Measurements from ENCODE around the gene FBXO31. TPM values are rescaled to one million over a fixed set of nuclear protein-coding genes. Genes with fewer than 3 reads are reported as not detected.

FBXO31 gene
- total RNA-seq, 4 donors from 2014 or later, result 156 to 264 (median 201) TPM

DNA sequence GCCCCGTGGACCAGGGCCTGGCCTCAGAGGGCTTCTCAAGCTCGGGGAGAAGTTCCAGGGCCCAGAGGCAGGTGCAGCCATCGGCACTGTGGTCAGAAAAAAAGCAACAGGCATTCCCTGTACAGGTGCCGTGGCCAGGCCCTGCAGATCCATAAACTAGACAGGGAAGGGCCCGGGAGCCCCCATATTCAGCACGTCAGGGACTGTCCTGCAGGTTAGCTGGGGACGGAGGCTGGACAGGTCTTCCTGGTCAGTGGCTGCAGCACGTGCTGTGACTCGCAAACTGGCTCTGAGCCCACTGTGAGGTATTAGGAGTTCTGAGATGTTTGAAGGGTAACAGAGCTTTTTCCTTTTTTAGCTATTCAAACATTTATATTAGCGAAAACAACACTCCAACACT, 51.4 kb downstream of the FBXO31 start:
- H3K9me3 ChIP-seq, result no peaks in the 10 kb centered on the region
- no peaks in the 10 kb centered on the region for H3K27me3 ChIP-seq
- H3K36me3 ChIP-seq, result peaks cover 0 to 65% of the 10 kb centered on the region in 2 donors
- DNase-seq, result no peak
- peak in 1 of 2 donors; percentile 55 for ATAC-seq
- peak overlapping the region; percentile 52 to 78 (median 62) for H3K27ac ChIP-seq
- TF ChIP-seq, protein P1, sequence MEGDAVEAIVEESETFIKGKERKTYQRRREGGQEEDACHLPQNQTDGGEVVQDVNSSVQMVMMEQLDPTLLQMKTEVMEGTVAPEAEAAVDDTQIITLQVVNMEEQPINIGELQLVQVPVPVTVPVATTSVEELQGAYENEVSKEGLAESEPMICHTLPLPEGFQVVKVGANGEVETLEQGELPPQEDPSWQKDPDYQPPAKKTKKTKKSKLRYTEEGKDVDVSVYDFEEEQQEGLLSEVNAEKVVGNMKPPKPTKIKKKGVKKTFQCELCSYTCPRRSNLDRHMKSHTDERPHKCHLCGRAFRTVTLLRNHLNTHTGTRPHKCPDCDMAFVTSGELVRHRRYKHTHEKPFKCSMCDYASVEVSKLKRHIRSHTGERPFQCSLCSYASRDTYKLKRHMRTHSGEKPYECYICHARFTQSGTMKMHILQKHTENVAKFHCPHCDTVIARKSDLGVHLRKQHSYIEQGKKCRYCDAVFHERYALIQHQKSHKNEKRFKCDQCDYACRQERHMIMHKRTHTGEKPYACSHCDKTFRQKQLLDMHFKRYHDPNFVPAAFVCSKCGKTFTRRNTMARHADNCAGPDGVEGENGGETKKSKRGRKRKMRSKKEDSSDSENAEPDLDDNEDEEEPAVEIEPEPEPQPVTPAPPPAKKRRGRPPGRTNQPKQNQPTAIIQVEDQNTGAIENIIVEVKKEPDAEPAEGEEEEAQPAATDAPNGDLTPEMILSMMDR (IDR thresholded peaks at IDR 0.05 in 4 of 5, conservative IDR thresholded peaks at IDR 0.05 in 1 of 5), result no peak
- no peak for TF ChIP-seq POLR2A (IDR thresholded peaks at IDR 0.05)
- in situ Hi-C loops (cut with MboI; ENCODE audit: low sequenced_read_pairs in 4 of 4) (no loop called here), intact Hi-C loops (cut with DNase I; ENCODE audit: low total_unique reads) (no loop called here)
- peaks cover 16 to 37% of the 10 kb centered on the region in 2 donors for H3K4me1 ChIP-seq
- no peak overlapping the region for H3K4me3 ChIP-seq

DNA sequence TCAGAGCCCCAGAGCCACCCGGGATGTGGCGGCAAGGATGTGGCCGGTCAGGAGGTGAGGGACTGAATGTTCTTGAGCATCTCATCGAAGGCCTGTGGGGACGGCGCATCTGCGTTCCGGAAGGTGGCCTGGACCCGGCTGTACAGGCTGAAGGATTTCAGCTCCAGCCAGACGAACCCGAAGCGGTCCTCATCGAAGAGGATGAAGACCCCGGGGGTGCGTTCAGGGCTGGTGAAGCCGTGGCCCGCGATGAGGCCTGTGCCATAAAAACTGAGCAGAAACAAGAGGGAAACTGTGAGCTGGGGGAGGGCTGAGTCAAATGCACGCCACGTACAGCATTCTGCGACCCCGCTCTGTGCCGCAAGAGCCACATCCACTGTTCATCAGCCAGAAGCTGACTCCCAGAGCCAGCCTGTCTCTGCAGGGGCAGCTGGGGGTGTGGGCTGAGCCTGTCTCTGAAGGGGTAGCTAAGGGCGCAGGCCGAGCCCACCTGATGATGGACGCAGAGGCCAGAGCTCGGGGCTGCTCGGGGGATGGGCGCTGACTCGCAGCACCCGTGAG, 52.3 kb downstream of the FBXO31 start:
- Histone ChIP-seq H3K4me3 (no peak overlapping the region), H3K27me3 (no peaks in the 10 kb centered on the region), H3K27ac (peak overlapping the region; percentile 52 to 78 (median 66)), H3K4me1 (peaks cover 23 to 45% of the 10 kb centered on the region in 2 donors), H3K36me3 (peaks cover 0 to 65% of the 10 kb centered on the region in 2 donors), H3K9me3 (no peaks in the 10 kb centered on the region)
- intact Hi-C loops (cut with DNase I; ENCODE audit: low total_unique reads) (no loop called here), in situ Hi-C loops (cut with MboI; ENCODE audit: low sequenced_read_pairs in 4 of 4) (no loop called here)
- TF ChIP-seq, protein P1 (IDR thresholded peaks at IDR 0.05 in 4 of 5, conservative IDR thresholded peaks at IDR 0.05 in 1 of 5), result no peak
- no peak for TF ChIP-seq POLR2A (IDR thresholded peaks at IDR 0.05)
- ATAC-seq, result no peak
- DNase-seq, result no peak

DNA sequence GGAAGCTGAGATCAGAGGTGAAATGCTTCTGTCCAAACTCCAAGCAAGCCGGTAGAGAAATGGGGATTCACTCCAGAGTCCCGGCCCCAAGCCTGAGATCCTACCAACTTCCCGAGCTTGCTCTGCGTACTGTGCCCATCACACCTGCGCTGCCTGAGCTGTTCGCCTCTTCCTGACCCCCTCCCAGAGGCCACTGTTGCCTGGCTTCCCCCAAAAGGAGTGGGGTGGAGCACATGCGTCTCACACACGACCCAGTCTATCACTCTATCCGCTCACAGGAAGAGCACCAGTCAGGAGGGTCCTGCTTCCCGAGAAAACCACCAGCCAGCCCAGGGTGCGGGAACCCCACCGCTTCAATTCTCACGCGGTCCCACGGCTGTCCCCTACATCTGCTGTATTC, 52.9 kb downstream of the FBXO31 start:
- TF ChIP-seq, protein P1 (IDR thresholded peaks at IDR 0.05 in 4 of 5, conservative IDR thresholded peaks at IDR 0.05 in 1 of 5), result no peak
- intact Hi-C loops (cut with DNase I; ENCODE audit: low total_unique reads) (no loop called here), in situ Hi-C loops (cut with MboI; ENCODE audit: low sequenced_read_pairs in 4 of 4) (no loop called here)
- Histone ChIP-seq H3K36me3 (peaks cover 0 to 59% of the 10 kb centered on the region in 2 donors), H3K9me3 (no peaks in the 10 kb centered on the region), H3K4me1 (peaks cover 30 to 52% of the 10 kb centered on the region in 2 donors), H3K27ac (peak overlapping the region in 3 of 4 donors; percentile 62 to 78 (median 71)), H3K27me3 (no peaks in the 10 kb centered on the region), H3K4me3 (no peak overlapping the region)
- ATAC-seq, result no peak
- DNase-seq, result no peak

DNA sequence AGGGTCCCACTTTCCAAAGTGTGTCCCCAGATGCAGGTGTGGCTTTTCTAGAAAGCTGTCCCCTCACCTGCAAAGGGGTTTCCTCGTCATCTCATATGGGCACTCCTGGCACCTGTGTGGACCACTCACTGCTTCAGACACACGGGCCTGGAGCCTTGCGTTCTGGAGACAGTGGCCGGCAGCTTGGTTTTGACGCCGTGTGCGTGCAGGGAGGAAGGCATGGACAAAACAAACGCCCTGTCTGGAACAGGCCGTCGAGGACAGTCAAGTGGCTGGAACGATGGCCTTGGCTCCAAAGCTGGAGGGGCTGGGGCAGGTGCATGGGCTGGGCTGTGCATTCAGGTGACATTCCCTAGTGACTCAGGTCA, 53.3 kb downstream of the FBXO31 start:
- H3K27me3 ChIP-seq, result no peaks in the 10 kb centered on the region
- intact Hi-C loops (cut with DNase I; ENCODE audit: low total_unique reads), result no loop called here
- TF ChIP-seq, protein P1 (IDR thresholded peaks at IDR 0.05 in 4 of 5, conservative IDR thresholded peaks at IDR 0.05 in 1 of 5), result no peak
- no peak for TF ChIP-seq POLR2A (IDR thresholded peaks at IDR 0.05)
- peaks cover 0 to 55% of the 10 kb centered on the region in 2 donors for H3K36me3 ChIP-seq
- H3K9me3 ChIP-seq, result no peaks in the 10 kb centered on the region
- in situ Hi-C loops (cut with MboI; ENCODE audit: low sequenced_read_pairs in 4 of 4), result no loop called here
- ATAC-seq (no peak), DNase-seq (no peak)
- peaks cover 34 to 56% of the 10 kb centered on the region in 2 donors for H3K4me1 ChIP-seq
- no peak overlapping the region for H3K4me3 ChIP-seq
- H3K27ac ChIP-seq, result peak overlapping the region; percentile 49 to 78 (median 66)

All from gastrocnemius medialis (tissue), 4 donors.